Measurements from ENCODE around the gene GLB1L3.

- TF ChIP-seq EZH2 (IDR thresholded peaks at IDR 0.05; ENCODE audit: low read length) (no peak), CTCF (optimal IDR thresholded peaks at IDR 0.05 in 1 of 3, IDR thresholded peaks at IDR 0.05 in 1 of 3, conservative IDR thresholded peaks at IDR 0.05 in 1 of 3; ENCODE audit: extremely low read depth in 1 of 3, insufficient read depth in 2 of 3, low read length in 3 of 3) (no peak)
Observed at GRCh38 chr11:134277183-134278001, 1.2 kb downstream of the GLB1L3 start.

Data from keratinocyte (primary cell).